Trophoblast cell (in vitro differentiated cells and primary cell): Measurements from ENCODE around the gene TBC1D17.

Experiments used
- DNase-seq, 2 donors: peaks; one replicate each; pipeline ENCODE4 v3.0.0-alpha.2; 2016
- H2AFZ ChIP-seq: 2 replicates; pipeline ENCODE4 v1.6.1; 2013; ENCODE audit warnings: low read length, moderate library complexity, mild to moderate bottlenecking; ENCODE audit not compliant: insufficient read depth, poor library complexity
- H2AK5ac ChIP-seq: 2 replicates; pipeline ENCODE4 v1.6.1; 2013; ENCODE audit warnings: mild to moderate bottlenecking, low read length
- H2BK120ac ChIP-seq: 2 replicates; pipeline ENCODE4 v1.6.1; 2013; ENCODE audit warnings: low read length, mild to moderate bottlenecking, moderate library complexity; ENCODE audit not compliant: insufficient read depth, poor library complexity
- H2BK12ac ChIP-seq: 2 replicates; pipeline ENCODE4 v1.6.1; 2013; ENCODE audit warnings: mild to moderate bottlenecking, low read length, moderate library complexity
- H2BK5ac ChIP-seq: 2 replicates; pipeline ENCODE4 v1.6.1; 2013; ENCODE audit warnings: low read length, low read depth, moderate library complexity, mild to moderate bottlenecking; ENCODE audit not compliant: poor library complexity
- H3K14ac ChIP-seq: 2 replicates; pipeline ENCODE4 v1.6.1; 2013; ENCODE audit warnings: mild to moderate bottlenecking, low read length
- H3K18ac ChIP-seq: 2 replicates; pipeline ENCODE4 v1.6.1; 2013; ENCODE audit warnings: mild to moderate bottlenecking, low read length
- H3K23ac ChIP-seq: 2 replicates; pipeline ENCODE4 v1.6.1; 2013; ENCODE audit warnings: low read length
- H3K27ac ChIP-seq: 2 replicates; pipeline ENCODE4 v1.5.1; 2013; ENCODE audit warnings: low read depth, mild to moderate bottlenecking, inconsistent platforms, low read length, moderate library complexity
- H3K27me3 ChIP-seq: 2 replicates; pipeline ENCODE4 v1.6.1; 2013; ENCODE audit warnings: inconsistent platforms, mild to moderate bottlenecking, low read length, moderate library complexity; ENCODE audit not compliant: insufficient read depth
- H3K36me3 ChIP-seq, 2 experiments: 1 replicate in 1 of 2; 2 replicates in 1 of 2; pipeline ENCODE4 v1.6.1; 2013; ENCODE audit warnings: low read length in 2 of 2, mild to moderate bottlenecking in 2 of 2, moderate library complexity in 1 of 2; ENCODE audit not compliant: insufficient read depth in 2 of 2, control insufficient read depth in 1 of 2
- H3K4ac ChIP-seq: 2 replicates; pipeline ENCODE4 v1.6.1; 2013; ENCODE audit warnings: low read depth, mild to moderate bottlenecking, low read length, moderate library complexity
- H3K4me1 ChIP-seq, 2 experiments: 1 replicate in 1 of 2; 2 replicates in 1 of 2; pipeline ENCODE4 v1.6.1; 2013; ENCODE audit warnings: low read length in 2 of 2, mild to moderate bottlenecking in 2 of 2, moderate library complexity in 1 of 2; ENCODE audit not compliant: insufficient read depth in 2 of 2, control insufficient read depth in 1 of 2
- H3K4me2 ChIP-seq: 2 replicates; pipeline ENCODE4 v1.6.1; 2013; ENCODE audit warnings: inconsistent platforms, mild to moderate bottlenecking, low read length, moderate library complexity
- H3K4me3 ChIP-seq: 2 replicates; pipeline ENCODE4 v1.5.1; 2013; ENCODE audit warnings: mild to moderate bottlenecking, low read depth, low read length, inconsistent platforms
- H3K79me1 ChIP-seq: one replicate; pipeline ENCODE4 v1.6.1; 2013; ENCODE audit warnings: low read length
- H3K79me2 ChIP-seq: 2 replicates; pipeline ENCODE4 v1.6.1; 2013; ENCODE audit warnings: low read length, mild to moderate bottlenecking; ENCODE audit not compliant: control insufficient read depth, insufficient read depth, poor library complexity
- H3K9ac ChIP-seq: 2 replicates; pipeline ENCODE4 v1.6.1; 2013; ENCODE audit warnings: mild to moderate bottlenecking, low read length
- H3K9me3 ChIP-seq: 2 replicates; pipeline ENCODE4 v1.6.1; 2013; ENCODE audit warnings: low read depth, mild to moderate bottlenecking, control low read depth, inconsistent platforms, low read length; ENCODE audit not compliant: insufficient read depth
- H4K12ac ChIP-seq: 2 replicates; pipeline ENCODE4 v1.6.1; 2013; ENCODE audit warnings: low read depth, mild to moderate bottlenecking, low read length, moderate library complexity
- H4K8ac ChIP-seq: 2 replicates; pipeline ENCODE4 v1.6.1; 2013; ENCODE audit warnings: low read depth, mild to moderate bottlenecking, low read length, moderate library complexity
- H4K91ac ChIP-seq: one replicate; pipeline ENCODE4 v1.6.1; 2013; ENCODE audit warnings: low read depth, mild to moderate bottlenecking, low read length, moderate library complexity
- WGBS: extraction: QIAGEN DNeasy Blood & Tissue Kit; methylation state at CpG from one replicate; pipeline ENCODE4 v1.1.7; 2013; ENCODE audit warnings: missing lambda C conversion rate; ENCODE audit not compliant: insufficient read length, insufficient coverage; ENCODE audit errors: extremely low coverage; 5-methylcytosine and 5-hydroxymethylcytosine counted together

TBC1D17 gene

GRCh38 chr19:49889687-49890348 lies 12.3 kb downstream of the TBC1D17 start:
- Histone ChIP-seq H2BK12ac (no peak overlapping the region), H3K27ac (no peak overlapping the region), H3K23ac (no peak overlapping the region), H3K4me2 (peak overlapping the region; percentile 51), H3K79me2 (no peaks in the 10 kb centered on the region), H3K79me1 (no peaks in the 10 kb centered on the region), H3K18ac (no peak overlapping the region), H3K4ac (no peak overlapping the region), H4K12ac (no peak overlapping the region), H2BK120ac (no peak overlapping the region), H3K27me3 (no peaks in the 10 kb centered on the region), H3K4me3 (peak overlapping the region; percentile 26), H4K8ac (no peak overlapping the region), H3K9me3 (peaks cover 15% of the 10 kb centered on the region), H4K91ac (no peak overlapping the region), H2AK5ac (no peak overlapping the region), H3K14ac (no peak overlapping the region), H3K4me1 (peaks cover 3 to 8% of the 10 kb centered on the region in 2 experiments), H2BK5ac (no peak overlapping the region), H3K36me3 (peaks cover 8 to 10% of the 10 kb centered on the region in 2 experiments), H3K9ac (no peak overlapping the region), H2AFZ (peak overlapping the region; percentile 57)
- WGBS: no CpG with 5 or more reads among the region's 71 CpGs
- DNase-seq: peak; percentile 86 to 93

DNA sequence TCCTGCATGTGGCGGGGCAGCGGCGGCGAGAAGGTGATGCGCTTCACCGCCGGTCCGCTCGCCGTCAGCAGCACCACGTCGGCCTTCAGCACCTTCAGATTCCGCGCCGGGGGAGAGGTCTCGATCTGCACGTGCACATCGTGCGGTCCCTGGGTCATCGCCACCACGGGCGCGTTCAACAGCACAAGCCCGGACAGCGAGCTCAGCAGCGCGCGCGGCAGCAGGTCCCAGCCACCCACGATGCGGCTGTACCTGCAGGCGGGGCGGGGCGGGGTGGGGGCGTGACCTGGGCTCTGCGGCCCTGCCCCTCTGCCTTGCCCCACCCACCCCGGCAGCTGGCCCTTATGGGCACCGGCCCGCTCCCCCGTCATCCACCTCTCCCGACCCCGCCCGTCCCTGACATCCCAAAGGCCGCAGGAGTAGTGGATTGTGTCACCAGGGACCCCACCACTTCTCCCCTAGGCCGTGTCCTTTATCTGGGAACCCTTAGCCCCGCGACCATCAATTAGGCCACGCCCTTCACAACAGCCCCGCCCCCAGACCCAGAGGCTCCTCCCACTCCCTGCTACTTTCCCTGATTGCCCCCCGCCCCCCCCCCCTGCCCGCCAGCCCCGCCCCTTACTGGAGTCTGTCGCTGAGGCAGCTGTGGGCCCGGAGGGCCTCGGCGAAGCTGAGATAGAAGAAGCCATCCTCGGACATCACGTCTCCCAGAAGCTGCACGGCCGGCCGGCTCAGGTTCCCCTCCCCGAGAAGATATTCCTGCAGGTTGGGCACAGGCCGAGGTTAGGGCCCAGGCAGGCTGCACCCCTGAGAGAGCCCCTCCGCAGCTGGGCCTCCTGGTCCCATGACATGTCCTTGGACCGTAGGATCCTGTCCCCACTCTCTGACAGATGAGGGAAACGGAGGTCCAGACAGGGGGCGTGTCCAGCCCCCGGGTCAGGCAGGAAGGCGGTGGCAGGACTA lies 13.1 kb downstream of the TBC1D17 start:
- H2BK5ac ChIP-seq: no peak overlapping the region
- peaks cover 5 to 6% of the 10 kb centered on the region in 2 experiments for H3K36me3 ChIP-seq
- no peak overlapping the region for H4K8ac ChIP-seq

DNA sequence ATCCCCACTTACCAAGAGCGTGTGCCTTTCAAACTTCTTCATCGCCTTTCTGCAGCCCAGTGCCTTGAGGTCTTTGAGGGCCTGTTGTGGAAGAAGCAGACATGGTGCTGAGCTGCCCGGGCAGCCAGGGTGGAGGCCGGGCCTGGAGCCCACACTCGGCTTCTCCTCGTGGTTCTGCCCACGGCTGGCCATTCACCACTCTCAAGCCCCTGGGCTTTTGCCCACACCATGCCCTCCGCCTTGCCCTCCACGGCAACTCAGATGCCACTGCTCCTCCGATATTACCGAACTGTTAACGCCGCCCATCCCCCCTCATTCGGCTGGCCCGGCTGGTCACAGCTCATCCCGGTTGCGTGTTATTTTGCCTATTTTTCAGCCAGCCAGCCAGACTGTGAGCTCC lies 13.9 kb downstream of the TBC1D17 start:
- Histone ChIP-seq H4K91ac (no peak overlapping the region), H3K4me2 (no peak overlapping the region), H3K79me1 (no peaks in the 10 kb centered on the region), H3K36me3 (peaks cover 5 to 6% of the 10 kb centered on the region in 2 experiments), H3K14ac (no peak overlapping the region), H3K27me3 (no peaks in the 10 kb centered on the region), H2AK5ac (no peak overlapping the region), H3K4me3 (no peak overlapping the region), H3K9ac (no peak overlapping the region), H3K4ac (no peak overlapping the region), H4K12ac (no peak overlapping the region), H3K9me3 (peaks cover 15% of the 10 kb centered on the region), H2BK120ac (no peak overlapping the region), H3K79me2 (no peaks in the 10 kb centered on the region), H2BK12ac (no peak overlapping the region), H2AFZ (no peak overlapping the region), H3K4me1 (peaks cover 3 to 8% of the 10 kb centered on the region in 2 experiments), H3K23ac (no peak overlapping the region), H3K18ac (no peak overlapping the region), H4K8ac (no peak overlapping the region), H2BK5ac (no peak overlapping the region), H3K27ac (no peak overlapping the region)
- WGBS: no CpG with 5 or more reads among the region's 17 CpGs
- no peak for DNase-seq

More for the DNA sequence above, 13.1 kb downstream of the TBC1D17 start:
- Histone ChIP-seq H3K79me1 (no peaks in the 10 kb centered on the region), H2AK5ac (no peak overlapping the region), H3K9ac (no peak overlapping the region), H2BK12ac (no peak overlapping the region), H3K4ac (no peak overlapping the region), H3K27me3 (no peaks in the 10 kb centered on the region), H3K79me2 (no peaks in the 10 kb centered on the region), H3K4me3 (peak overlapping the region; percentile 26), H2AFZ (peak overlapping the region; percentile 57), H3K14ac (no peak overlapping the region), H4K12ac (no peak overlapping the region), H4K91ac (no peak overlapping the region), H2BK120ac (no peak overlapping the region), H3K27ac (no peak overlapping the region), H3K23ac (no peak overlapping the region), H3K4me2 (peak overlapping the region; percentile 51), H3K4me1 (peaks cover 3 to 8% of the 10 kb centered on the region in 2 experiments), H3K18ac (no peak overlapping the region), H3K9me3 (peaks cover 15% of the 10 kb centered on the region)
- WGBS: no CpG with 5 or more reads among the region's 69 CpGs
- peak; percentile 58 to 67 for DNase-seq

GRCh38 chr19:49892716-49893115 lies 15.2 kb downstream of the TBC1D17 start:
- no peak overlapping the region for H4K91ac ChIP-seq
- no peak overlapping the region for H2BK12ac ChIP-seq
- no peaks in the 10 kb centered on the region for H3K27me3 ChIP-seq
- H3K14ac ChIP-seq: no peak overlapping the region
- H4K12ac ChIP-seq: no peak overlapping the region
- no peak for DNase-seq
- H3K79me2 ChIP-seq: no peaks in the 10 kb centered on the region
- H3K27ac ChIP-seq: no peak overlapping the region
- H3K18ac ChIP-seq: no peak overlapping the region
- no peak overlapping the region for H2BK5ac ChIP-seq
- H4K8ac ChIP-seq: no peak overlapping the region
- H3K23ac ChIP-seq: no peak overlapping the region
- WGBS: no CpG with 5 or more reads among the region's 1 CpG
- H2AFZ ChIP-seq: no peak overlapping the region
- H2AK5ac ChIP-seq: no peak overlapping the region
- H2BK120ac ChIP-seq: no peak overlapping the region
- H3K79me1 ChIP-seq: no peaks in the 10 kb centered on the region
- H3K4me3 ChIP-seq: no peak overlapping the region
- H3K4ac ChIP-seq: no peak overlapping the region
- H3K4me2 ChIP-seq: no peak overlapping the region
- H3K9ac ChIP-seq: no peak overlapping the region
- peaks cover 15% of the 10 kb centered on the region for H3K9me3 ChIP-seq
- H3K4me1 ChIP-seq: peaks cover 3 to 8% of the 10 kb centered on the region in 2 experiments
- H3K36me3 ChIP-seq: peaks cover 0 to 3% of the 10 kb centered on the region in 2 experiments
